Limb (tissue), 2 donors: ENCODE measurements around the gene CTSC.
"Not testable (repeated sequence)": the region's sequence is repeated elsewhere in the genome, so short reads cannot be mapped to it uniquely, and the experiment has no call there.

ENCODE experiments used
- DNase-seq, 2 donors: peaks; one replicate each; pipeline ENCODE4 v3.0.0-alpha.2; 2016; ENCODE audit errors: extremely low spot score in 2 of 2

Gene CTSC

DNA sequence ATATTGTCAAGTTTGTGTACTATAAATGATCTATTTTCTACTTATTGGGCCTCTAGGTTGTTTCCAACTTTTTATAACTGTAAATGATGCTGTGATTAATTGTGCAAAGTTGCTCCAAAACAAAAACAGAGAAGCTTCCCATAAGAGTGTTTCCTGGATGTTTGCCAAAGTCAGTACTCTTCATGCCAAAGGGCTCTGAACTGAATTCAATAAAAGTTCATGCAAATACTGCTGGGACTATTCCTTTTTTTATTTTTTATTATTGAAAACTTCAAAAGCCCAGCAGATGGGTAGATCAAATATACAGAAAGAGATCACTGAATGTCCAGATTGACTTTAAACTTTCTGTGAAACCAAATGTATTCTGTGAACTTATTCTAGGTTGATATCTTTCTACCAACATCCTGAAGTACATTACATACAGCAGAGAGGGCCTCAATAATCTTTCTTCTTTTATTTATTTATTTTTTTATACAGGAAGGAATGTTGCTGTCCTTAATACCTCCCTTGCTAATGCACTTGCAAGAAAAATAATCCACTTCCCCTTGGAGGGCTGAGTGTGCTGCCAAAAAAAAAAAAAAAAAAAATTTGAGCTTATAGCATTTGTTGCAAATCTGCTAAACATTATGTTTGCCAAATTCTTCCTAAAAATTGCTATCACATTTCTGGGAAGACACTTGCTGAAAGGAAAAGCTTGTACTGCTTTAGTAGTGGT lies 53.0 kb downstream of the CTSC start:
- DNase-seq = peak in 1 of 2 donors; percentile 77

DNA sequence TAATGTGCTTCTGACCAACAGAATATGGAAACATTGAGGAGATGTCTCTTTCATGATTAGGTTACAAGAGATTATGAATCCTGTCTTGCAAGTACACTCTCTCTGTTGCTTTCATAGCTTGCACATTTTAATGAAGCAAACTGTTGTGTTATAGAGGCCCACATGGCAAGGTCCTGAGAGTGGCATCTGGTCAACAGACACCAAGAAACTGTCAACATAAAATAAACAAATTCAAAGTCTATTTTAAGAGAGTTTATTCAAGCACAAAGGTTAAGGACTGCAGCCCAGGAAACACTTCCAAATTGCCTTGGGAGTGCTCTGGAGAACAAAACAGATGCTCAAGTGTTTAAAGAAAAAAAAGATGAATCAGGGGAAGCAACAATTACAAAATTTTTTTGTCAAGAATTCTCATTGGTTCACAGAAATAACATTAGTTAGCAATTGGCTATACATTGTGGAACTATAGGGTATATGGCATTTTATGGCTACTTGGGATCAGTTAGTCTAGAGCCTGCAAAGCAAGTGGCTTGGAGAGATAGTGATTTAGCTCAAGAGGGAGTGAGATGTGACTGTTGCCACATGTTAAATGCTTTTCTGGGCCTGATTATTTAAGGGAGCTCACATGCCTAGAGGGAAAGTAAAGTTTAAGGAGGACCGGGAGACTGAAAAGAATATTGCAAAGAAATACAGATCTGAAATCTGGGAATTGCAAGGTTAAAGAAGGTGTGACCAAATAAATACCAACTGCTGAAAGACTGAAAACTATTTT lies 54.6 kb downstream of the CTSC start:
- DNase-seq = no peak

DNA sequence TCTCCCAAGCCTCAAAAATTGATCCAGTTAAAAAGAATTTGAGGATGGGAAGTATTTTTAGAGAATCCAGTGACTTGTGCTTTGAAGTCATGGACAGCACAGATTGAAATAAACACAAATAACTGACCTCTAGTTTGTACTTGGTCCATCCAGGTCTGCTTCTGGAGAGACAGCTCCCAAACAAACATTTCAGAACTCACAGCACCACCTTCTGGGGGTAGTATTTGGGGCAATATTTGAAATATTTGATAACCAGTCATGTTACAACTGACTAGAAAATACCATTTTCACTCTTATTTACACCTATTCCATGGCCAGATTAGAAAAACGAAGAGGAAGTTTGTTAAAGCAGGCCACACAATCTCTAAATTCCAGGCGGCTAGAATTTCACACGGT lies 56.2 kb downstream of the CTSC start:
- no peak for DNase-seq

DNA sequence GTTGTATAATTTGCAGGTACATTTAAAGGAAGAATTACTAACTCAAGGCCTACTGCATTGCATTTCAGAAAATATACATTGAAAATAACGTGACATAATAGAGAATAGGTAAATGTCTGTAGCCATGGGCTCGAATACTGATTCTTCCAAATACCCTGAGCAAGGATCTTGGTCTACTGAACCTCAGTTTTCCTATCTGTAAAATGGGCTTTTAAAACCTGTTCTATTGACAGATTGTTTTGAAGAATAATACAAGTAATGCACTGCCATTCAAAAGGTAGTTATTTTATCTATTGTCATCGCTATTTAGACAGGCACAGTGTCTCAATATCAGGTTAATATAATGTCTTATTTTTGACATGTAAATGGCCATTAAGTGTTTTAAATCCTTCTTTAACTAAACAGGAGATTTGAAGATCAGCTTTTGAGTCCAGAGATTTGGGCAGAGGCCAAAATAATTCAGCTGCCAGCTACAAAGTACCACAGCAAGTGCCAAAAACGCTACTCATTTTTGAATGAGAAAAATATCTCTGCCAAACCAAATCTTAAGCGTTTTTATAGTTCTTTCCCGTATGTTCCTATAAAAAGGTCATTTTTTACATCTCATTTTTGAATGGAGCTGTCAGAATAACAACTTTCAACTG lies 56.7 kb downstream of the CTSC start:
- no peak for DNase-seq

DNA sequence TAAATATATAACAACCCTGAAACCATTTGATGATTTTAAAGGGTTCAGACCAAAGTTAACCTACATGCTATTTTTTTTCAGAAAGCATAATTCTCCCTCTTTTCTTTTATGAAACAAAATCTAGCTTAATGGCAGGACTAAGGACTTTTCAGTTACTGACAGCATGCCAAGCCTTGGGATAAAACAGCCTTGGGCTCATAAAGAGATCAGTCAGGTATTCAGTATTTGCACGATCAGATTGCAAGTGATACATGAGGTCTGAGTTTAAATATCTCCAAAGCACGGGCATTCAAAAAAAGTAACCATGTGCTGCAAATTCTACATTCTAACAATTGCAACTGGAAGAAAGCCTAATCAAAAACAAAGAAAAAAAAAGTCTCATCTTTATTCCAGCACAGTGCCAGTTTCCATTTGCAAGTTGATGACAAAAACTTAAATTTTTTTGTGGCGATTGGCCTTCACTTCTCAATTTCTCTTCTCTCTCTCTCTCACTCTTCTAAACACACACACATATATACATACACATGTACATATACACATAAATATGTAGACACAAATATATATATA lies 60.1 kb downstream of the CTSC start:
- DNase-seq = no peak

DNA sequence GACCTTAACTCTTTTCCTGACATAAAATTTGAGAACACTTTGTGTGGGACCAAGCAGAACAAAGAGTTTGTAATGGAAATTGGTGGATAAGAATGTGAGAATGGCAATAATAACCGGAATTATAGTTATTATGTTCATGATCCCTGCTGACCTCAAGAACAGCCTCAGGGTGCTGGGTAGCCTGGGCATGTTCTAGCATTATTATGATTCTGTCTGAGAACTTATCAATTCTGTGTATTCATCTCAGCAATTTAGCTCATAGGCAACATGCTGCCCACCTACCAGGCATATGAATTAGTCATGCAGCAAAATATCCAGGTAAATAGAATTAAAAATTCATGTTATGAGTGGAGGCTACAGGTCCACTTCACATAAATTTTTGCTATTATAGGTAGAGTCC lies 61.9 kb downstream of the CTSC start:
- no peak for DNase-seq

DNA sequence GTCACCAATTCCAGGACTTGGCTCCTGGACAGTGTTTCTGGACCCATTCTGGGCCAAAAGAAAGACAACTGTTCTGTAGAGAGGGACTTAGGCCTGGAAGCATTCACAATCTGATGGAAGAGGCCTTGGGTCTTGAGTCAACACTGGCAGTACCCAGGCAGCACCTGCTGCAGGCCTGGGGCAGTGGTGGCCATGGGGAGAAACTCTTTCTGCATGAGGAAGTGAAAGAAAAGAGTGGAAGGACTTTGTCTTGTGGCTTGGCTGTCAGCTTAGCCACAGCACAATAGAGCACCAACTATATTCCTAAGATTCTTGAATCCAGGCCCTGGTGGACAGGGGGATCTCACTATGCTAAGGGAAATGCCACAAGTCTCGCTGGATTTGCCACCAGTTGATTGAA lies 70.6 kb downstream of the CTSC start:
- DNase-seq = no peak

DNA sequence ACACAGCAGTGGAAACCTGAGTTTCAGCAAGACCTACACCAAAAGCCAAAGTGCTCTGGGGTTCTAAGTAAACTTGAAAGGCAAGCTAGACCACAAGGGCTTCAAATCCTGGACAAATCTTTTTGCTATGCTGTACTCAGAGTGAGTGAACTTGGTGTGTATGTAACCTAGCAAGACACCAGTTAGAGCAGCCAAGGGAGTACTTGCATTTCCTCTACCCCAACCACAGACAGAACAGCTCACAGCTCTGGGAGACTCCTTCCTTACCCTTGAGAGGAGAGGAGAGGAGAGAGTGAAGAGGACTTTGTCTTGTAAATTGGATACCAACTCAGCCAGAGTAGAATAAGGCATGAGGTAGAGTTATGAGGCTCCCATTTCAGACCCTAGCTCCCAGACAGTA lies 71.4 kb downstream of the CTSC start:
- DNase-seq = no peak

DNA sequence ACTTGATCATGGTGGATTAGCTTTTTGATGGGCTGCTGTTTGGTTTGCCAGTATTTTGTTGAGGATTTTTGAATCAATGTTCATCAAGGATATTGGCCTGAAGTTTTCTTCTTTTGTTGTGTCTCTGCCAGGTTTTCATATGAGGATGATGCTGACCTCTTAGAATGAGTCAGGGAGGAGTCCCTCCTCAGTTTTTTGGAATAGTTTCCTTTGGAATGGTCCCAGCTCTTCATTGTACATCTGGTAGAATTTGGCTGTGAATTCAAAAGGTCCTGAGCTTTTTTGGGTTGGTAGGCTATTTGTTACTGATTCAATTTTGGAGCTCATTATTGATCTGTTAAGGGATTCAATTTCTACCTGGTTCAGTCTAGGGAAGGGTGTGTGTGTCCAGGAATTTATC lies 78.1 kb downstream of the CTSC start:
- no peak for DNase-seq

DNA sequence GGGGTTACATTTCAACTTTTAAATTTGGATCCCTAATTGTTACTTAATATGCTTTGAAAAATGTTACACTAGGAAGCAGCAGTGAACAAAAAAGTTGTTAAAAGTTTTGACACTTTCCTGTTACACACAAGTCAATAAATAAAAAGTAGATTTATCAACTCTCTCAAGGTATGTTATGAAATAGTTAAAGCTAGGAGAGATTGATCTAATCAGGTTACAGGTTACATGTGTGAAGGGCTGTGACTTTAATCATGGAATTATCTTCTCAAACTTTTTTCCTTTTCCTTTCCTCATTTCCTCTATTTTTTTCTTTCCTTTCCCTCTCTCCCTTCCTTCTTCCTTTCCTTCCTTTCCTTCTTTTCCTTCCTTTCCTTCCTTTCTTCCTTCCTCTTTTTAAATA lies 85.3 kb downstream of the CTSC start:
- DNase-seq = no peak

DNA sequence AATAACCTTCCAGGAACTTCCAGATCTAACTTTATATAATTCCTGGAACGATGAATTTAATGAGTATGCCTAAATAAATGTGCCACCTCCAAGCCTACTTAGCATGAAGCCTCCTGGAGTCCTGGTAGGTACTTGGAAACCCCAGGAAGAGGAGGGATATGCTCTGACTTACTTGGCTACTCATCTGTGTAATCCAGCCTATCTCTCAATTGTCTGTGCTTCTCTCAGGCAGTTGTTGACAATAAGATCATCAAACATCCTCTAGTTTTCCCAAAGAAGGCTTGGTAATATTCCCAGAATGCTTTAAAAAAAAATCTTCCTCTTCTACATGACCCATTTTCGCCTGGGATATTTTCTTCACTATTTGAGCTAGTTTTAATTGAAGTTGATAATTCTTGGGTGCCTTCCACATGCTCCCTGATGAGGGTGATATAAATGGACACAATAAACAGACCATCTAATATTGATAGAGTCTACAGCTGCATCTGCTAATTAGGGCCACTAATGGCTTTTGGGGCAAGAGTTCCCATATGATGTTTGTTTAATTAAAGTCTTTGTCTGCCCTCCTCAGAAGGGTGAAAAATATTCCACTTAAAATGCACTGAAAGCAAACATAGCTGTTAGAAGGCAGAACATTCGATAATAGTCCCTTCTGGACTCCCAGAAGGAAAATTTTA lies 86.8 kb downstream of the CTSC start:
- DNase-seq = no peak

DNA sequence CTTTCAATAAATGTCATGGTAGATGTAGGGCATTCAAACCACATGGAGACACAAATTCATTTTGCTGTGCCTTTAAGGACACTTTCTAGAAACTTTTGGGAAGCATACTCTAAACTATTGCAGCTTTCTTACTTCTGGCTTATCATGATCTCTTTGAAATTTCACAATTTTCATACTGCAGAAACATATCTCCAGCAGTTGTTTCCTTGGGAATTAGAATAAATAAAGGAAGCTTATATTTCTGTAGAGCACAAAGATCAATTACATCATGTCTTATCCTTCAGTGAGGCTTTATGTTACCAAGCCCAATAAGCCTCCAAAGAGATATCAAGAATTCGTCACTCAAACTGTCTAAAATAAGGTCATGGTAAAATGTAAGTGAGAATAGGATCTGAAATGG lies 87.8 kb downstream of the CTSC start:
- DNase-seq = no peak

DNA sequence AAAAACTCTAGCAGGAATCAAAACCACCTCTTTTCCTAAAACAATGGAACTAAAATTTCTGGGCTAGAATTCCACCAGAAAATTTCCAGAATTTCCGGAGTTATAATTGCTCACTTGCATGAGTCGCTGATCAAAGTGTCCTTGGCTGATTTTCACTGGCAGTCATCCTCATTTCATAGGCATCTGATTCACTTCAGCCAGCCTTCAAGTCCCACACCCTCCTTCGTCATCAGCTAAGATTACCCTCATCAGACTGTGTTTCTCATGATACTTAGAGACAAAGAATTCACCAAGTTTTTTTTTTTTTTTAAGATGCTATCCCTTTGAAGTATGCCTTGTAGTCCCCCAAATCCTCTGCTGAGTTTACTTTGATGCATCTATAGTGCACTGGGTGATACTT lies 90.8 kb downstream of the CTSC start:
- DNase-seq = no peak

DNA sequence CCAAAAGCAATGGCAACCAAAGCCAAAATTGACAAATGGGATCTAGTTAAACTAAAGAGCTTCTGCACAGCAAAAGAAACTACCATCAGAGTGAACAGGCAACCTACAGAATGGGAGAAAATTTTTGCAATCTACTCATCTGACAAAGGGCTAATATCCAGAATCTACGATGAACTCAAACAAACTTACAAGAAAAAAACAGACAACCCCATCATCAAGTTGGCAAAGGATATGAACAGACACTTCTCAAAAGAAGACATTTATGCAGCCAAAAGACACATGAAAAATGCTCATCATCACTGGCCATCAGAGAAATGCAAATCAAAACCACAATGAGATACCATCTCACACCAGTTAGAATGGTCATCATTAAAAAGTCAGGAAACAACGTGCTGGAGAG lies 92.0 kb downstream of the CTSC start:
- not testable (repeated sequence) for DNase-seq
